Fibroblast of skin of back (primary cell): ENCODE measurements around the gene BMERB1.
"Not testable (repeated sequence)": the region's sequence is repeated elsewhere in the genome, so short reads cannot be mapped to it uniquely, and the experiment has no call there.

ENCODE experiments used
- DNase-seq: peaks from one replicate; pipeline ENCODE4 v3.0.0-alpha.2; 2013

Gene BMERB1

DNA sequence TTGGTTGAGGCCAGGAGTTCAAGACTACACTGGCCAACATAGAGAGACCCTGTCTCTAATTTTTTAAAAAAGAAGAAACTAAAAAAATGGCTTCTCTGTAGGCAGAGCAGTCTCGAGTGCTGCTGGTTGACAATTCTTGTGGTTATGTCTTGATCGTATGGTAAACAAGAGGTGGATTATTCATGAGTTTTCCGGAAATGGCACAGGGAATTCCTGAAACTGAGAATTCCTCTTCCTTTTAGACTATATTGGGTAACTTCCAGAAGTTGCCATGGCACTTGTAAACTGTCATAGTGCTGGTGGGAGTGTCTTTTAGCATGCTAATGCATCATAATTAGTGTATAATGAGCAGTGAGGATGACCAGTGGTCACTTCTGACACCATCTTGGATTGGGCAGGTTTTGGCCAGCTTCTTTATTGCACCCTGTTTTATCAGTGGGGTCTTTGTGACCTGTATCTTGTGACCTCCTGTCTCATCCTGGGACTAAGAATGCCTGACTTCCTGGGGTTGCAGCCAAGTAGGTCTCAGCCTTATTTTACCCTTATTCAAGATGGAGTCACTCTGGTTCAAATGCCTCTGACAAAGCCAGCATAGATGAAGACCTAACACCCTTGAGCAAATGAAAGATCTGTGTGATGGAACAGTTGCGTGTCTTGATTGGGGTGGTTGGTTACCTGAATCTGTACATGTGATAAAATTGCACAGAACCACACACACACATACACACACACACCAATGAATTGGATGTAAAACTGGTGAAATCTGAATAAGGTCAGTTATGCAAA is 30.2 kb downstream of the BMERB1 start:
- peak; percentile 30 for DNase-seq

DNA sequence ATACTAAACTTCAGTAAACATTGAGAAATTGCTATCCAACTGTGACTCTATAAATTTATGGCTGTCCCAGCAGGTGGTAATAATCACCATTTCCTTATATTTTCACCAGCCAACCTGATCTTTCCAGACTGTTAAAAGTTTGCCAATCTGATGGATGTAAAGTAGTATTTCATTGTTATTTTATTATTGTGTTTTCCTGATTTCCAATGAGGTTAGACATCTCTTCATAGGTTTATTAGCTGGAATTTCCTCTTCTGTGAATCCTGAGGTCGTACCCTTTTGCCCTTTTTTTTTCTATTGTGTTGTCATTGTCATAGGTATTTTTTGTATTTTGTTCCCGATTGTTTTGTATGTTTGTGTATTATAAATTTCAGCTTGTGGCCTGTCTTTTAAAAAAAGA is 31.7 kb downstream of the BMERB1 start:
- DNase-seq = no peak

DNA sequence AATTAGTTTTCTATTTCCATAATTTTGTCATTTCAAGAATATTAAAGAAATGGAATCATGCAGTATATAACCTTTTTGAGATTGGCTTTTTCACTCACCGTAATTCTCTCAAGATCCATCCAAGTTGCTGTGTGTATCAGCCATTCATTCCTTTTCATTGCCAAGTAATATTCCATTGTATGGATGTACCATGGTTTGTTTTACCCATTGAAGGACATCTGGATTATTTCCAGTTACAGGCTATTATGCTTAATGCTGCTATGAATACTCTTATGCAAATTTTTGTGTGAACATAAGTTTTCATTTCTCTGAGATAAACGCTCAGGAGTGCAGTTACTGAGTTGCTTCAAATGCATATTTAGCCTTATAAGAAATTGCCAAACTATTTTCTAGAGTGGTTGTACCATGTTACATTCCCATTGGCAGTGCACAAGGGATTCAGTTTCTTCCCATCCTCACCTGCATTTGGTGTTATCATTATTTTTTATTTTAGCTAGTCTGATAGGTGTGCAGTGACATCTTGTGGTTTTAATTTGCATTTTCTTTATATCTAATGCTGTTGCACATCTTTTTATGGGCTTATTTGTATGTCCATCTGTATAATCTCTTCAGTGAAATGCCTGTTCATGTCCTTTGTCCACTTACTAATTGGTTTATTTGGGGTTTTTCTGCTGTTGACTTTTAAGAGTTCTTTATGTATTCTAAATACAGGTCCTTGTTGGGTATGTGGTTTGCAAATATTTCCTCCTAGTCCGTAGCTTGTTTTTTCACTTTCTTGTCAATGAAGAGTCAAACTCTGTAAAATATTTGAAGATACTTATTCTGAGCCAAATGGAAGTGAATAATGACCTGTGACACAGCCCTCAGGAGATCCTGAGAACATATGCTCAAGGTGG is 32.7 kb downstream of the BMERB1 start:
- no peak for DNase-seq

DNA sequence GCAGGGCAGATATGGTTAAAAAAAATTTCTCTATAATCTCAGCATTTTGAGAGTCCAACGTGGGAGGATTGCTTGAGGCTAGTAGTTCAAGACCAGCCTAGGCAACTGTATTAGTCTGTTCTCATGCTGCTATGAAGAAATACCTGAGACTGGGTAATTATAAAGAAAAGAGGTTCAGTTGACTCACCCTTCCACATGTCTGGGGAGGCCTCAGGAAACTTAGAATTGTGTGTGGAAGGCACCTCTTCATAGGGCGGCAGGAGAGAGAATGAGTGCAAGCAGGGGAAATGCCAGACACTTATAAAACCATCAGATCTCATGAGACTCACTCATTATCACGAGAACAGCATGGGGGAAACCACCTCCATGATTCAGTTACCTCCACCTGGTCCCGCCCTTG is 42.6 kb downstream of the BMERB1 start:
- DNase-seq = not testable (repeated sequence)

DNA sequence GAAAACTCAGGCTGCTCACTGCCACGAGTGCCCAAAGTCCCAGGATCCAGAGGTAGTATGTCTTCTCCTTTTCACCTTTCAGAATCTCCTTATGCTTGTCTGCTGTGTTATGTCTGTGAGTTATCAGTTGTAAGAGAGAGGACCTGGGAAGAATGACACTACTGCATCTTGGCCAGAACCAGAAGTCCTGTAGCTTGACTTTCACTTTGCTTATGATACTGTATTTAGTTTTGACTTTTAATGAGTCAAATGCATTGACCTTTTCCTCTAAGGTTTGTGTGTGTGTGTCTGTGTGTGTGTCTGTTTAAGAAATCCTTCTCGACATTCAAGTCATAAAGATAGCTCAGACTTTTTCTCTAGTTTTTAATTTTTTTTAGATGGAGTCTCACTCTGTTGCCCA is 43.4 kb downstream of the BMERB1 start:
- no peak for DNase-seq

DNA sequence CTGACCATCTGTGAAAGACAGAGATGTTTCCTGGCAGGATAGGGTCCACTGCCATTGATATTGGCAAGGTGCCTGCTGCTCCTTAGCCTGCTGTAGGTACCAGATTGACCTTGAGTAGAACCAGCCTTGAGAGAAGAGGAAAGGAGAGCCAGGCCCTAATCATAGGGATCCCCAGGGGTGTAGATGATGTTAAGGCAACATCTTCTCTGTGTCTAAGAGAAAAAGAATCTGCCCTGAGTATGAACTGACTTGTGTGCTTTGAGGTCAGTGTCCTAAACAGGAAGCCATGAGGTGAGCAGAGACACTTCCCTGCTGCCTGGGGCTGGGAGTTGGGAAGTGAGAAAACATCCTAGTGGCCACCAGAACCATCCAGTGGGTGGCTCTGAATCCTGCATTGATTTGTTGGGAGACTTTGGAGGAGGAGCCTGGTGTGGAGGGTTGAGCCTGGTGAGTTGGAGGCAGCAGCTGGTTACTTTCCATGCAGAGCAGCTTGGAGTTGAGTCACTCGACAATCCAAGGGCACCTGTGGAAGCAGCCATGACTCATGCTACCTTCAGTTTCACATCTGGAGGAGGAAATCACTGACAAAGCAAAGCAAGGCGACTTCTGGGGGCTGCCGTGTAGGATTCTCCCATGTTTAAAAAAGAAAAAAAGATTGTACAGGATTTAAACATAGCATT is 47.8 kb downstream of the BMERB1 start:
- peak; percentile 92 for DNase-seq

DNA sequence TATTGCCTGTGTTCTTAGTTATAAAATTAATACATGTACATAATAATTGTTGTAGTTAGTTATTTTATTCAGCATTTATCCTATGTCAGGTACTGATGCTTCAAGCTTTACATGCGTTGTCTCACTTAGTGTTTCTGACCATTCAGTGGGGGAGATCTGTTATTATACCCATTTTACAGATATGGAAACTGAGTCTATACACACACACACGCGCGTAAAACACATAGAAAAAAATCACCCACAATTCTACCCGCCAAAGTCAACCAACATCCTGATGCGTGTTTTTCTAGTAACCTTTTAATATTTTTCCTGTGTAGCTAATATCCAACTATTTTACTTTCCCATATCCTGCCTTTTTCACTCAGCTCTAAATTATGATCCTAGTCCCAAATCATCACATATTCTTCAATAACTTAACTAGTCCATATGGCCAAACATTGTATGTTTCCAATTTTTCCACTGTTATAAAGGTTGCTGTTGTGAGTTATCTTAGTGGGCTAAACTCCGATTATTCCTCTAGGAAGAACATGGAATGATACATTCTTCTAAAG is 48.4 kb downstream of the BMERB1 start:
- DNase-seq = no peak

DNA sequence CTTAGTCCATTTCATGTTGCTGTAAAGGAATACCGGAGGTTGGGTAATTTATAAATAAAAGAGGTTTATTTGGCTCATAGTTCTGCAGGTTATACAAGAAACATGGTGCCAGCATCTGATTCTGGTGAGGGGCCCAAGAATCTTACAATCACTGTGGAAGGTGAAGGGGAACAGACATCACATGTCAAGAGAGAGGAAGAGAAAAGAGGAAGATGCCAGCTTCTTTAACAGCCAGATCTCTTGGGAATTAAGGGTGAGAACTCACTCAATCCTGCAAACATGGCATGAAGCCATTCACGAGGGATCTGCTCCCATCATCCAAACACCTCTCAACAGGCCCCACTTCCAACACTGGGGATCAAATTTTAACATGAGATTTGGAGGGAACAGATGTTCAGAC is 49.5 kb downstream of the BMERB1 start:
- no peak for DNase-seq

DNA sequence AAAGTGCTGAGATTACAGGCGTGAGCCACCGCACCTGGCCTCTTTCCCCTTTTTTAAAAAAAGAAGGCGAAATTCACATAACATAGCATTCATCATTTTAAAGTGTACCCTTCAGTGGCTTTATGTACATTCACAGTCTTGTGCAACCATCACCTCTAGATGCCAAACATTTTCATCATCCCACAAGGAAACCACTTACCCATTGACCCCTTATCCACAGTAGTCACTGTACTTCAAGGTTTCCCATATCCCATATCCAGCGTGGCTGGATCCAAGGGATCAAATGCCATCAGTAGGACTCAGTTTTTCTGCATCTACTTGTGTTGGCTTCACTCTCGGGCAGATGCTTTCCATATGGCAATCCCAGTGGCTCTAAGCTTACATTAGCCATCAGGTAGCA is 50.3 kb downstream of the BMERB1 start:
- no peak for DNase-seq

DNA sequence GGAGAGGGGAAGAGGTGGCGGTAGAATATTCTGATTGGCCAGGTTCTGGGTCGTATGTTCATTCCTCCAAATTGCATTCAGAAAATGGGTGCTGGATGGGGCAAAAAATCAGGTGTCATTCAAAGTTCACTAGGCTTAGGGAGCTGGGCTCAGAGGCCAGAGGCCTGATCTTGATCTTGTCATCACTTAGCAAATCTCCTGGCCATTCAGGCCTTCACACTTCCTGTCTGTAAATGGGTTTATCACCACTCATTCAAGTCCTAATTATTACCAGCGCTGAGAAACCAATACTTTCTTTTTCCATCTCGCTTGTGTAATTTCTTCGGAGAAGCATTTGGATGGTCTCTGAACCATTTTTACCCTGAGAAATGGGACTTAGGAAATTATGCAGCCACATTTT is 50.8 kb downstream of the BMERB1 start:
- no peak for DNase-seq

DNA sequence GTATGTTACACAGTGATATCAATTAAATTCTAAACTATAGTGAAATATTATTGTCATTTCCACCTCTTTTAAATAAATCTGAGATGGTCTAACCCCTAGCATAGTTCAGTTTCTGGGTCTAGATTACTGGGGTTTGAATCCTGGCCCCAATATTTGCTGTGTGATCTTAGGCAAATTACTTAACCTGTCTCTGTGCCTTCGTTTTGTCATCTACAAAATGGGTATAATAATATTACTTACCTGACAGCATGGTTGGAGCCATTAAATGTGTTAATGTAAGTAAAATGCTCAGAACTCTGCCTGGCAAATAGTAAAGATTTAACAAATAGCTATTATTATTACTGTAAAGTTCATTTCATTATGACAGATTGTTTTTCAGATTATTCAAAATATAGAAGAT is 52.3 kb downstream of the BMERB1 start:
- no peak for DNase-seq

DNA sequence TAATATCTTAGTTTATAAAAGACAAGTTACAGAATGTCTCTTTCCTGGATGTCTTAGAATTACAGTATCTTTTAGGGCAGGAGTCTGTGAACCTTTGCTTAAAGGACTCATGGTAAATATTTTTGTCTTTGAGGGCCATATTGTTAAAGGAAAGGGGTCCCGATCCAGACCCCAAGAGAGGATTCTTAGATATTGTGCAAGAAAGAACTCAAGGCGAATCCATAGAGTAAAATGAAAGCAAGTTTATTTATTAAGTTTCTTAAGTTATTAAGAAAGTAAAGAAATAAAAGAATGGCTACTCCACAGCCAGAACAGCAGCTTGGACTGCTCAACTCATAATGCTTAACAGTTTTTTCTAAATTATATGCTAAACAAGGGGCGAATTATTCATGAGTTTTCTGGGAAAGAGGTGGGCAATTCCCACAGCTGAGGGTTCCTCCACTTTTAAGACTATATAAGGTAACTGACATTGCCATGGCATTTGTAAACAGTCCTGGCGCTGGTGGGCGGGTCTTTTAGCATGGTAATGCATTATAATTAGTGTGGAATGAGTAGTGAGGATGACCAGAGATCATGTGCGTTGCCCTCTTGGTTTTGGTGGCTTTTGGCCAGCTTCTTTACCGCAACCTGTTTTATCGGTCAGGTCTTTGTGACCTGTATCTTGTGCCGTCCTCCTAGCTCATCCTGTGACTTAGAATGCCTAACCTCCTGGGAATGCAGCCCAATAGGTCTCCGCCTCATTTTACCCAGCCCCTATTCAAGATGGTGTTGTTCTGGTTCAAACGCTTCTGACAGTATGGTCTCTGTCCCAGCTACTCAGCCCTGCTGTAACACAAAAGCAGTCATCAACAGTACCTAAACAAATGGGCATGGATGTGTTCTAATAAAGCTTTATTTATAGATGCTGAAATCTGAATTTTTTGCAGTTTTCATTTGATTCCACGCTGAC is 53.2 kb downstream of the BMERB1 start:
- no peak for DNase-seq

DNA sequence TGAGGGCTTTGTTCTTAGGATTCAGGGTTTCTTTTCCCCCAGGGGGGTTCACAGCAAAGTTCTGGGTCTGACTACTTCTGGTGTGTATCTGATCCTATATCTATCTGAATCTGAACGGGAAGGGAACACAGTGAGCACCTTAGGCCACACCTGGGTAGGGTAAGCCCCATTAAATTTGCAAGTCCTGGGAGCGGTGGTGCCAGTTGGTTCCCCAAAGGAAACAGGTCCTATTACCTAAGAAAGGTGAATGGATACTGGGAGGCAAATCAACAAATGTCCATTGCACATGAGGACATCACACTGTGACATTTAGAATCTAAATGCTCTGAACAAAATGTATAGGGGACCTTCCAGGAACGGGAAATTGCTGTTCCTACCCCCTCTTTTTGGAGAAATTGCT is 54.6 kb downstream of the BMERB1 start:
- DNase-seq = no peak

DNA sequence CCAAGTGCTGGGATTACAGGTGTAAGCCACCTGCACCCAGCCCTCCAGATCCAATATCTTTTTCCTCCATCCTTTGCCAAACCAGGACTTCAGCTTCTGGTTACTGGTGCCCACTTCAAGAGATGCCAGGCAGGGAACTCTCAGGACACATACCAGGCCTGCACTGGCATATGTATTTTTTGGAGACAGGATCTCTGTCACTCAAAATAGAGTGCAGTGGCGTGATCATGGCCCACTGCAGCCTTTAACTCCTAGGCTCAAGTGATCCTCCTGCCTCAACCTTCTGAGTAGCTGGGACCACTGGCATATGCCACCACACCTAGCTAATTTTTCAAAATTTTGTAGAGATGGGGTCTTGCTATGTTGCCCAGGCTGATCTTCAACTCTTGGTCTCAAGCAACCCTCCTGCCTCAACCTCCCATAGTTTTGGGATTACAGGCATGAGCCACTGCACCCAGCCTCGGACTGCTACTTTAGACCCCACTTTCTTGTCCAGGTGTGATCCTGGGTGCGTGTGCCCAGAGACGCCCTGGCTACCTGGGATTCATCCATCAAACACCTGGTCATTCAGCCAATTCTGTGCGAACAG is 55.8 kb downstream of the BMERB1 start:
- no peak for DNase-seq

DNA sequence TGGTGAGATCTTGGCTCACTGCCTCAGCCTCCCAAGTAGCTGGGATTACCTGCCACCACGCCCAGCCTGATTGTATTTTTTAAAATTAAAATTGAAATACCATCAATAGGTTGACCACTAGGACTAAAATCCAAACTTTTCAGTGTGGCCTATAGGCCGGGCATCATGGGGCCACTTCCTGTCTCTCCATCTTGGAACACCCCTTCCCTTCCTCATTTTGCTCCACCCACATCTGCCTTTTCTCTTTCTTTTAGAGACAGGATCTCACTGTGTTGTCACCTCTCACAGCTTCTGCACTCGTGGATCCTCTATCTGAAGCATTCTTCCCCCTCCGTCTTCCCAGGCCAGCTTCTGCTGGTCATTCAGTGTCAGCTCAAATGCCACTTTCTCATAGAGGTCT is 57.0 kb downstream of the BMERB1 start:
- no peak for DNase-seq

DNA sequence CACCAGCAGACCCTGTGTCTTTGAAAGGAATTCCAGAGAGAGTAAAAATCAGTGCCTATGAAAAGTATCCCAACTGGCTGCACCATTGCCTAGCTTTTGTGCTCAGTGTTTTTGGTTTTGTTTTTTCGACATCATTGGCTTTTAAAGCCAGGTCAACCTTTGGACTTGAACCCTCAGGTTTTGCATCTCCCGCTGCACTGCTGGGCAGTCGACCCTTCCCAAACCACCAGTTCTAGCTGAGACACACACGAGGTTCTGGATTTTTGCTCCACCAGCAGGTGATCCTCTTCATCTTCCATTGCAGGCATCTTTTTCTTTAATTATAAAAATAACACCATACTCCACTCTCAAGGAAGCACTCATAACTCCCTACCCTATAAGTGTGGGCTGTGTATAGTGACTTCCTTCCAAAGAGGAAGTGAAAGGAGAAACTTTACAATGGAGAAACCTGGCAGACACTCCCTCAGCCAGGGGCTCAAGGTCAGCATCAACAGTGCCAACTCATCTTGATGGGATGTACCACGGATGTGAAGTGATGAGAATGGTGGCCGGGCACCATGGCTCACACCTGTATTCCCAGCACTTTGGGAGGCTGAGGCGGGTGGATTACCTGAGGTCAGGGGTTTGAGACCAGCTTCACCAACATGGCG is 57.8 kb downstream of the BMERB1 start:
- DNase-seq = no peak

DNA sequence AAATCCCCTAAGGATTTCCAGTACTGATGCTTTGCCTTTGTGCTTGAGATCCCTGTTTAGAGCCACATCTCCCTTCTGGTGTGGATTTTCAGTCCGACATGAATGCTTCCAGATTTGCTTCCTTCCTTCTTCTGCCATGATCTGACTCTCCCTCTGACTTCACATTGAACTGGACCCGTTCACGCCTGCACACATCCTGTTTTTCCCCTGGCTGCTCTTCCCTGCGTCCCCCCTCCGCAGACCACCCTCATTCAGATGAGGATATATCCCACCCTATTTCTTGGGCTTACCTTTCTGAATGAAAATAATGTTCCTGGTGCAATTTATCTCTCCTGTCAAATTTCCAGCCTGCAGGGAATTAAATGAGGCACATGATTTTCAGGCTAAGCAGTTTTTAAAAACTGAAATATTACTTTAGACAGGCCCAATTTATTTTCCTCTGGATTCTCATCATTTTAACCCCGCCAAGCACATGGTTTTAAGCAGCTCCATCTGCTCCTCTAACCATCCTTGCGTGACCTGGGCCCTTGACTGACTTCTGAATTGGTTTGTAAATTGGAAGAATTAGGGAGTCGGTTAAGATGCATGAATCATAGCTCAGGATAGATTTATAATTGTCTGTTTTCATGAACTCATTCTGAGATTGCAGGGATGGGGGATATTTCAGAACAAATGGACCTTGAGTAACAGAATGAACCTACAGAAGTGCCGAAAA is 59.2 kb downstream of the BMERB1 start:
- DNase-seq = peak; percentile 85

DNA sequence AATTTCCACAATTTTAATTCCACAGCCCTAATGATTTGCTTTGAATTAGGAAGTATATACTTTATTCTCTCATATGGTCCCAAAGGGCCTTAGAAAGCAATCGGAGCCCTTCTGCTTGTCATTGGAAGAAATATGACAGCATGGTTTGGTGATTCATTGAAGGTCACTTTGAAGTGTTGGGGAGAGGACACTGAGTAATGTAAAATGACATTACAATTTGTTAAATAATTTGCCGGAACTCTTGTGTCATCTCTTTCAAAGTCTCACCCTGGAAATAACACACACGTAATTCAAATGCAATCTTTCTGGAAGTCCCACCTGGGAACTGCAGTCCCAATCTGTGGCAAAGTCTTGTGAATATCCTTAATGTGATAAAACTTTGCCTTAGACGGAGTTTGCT is 59.8 kb downstream of the BMERB1 start:
- peak; percentile 88 for DNase-seq

DNA sequence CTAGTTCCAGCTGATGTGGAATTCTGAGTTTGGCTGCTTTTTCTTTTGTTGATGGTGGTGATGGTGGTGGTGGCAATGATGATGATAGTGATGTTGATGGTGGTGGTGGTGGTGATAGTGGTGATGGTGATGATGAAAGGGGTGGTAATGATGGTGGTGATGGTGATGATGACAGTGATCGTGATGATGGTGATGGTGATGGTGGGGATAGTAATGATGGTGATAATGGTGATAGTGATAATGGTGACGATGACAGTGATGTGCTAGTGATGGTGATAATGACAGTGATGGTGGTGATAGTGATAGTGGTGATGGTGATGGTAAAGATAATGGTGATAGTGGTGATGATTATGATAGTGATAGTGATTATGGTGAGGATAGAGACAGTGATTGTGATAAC is 61.5 kb downstream of the BMERB1 start:
- no peak for DNase-seq
